CD4-positive, alpha-beta T cell (primary cell): ENCODE results near the gene TMEM151B. TPM values are rescaled to one million over a fixed set of nuclear protein-coding genes. Genes with fewer than 3 reads are reported as not detected.

Experiments used
- ATAC-seq: fragments of 200-7000 bp; cut with Tn5 transposase; one replicate; pipeline ENCODE4 v1.10.0; 2022; ENCODE audit warnings: mild to moderate bottlenecking; ENCODE audit not compliant: poor library complexity
- CTCF ChIA-PET: fragments of 350-600 bp; sonication (Branson Sonifier 250); formaldehyde crosslinking; loops from one replicate; lab custom pipeline; 2021; ENCODE audit warnings: antibody characterized with exemption, inconsistent platforms; lab: Charles Lee
- POLR2A ChIA-PET: fragments of 350-600 bp; sonication (Branson Sonifier 250); formaldehyde crosslinking; loops from one replicate; lab custom pipeline; 2021; ENCODE audit warnings: antibody characterized with exemption, inconsistent platforms; lab: Charles Lee
- DNase-seq, 14 experiments: peaks; one replicate each; pipeline ENCODE4 v3.0.0-alpha.2; 2013 to 2020; ENCODE audit warnings: mixed read lengths in 2 of 14
- H3K27ac ChIP-seq, 2 donors: one replicate each; pipeline versions ENCODE4 v1.5.1 to v1.7.0; 2013; ENCODE audit warnings: low read length in 2 of 2, low read depth in 1 of 2, mild to moderate bottlenecking in 1 of 2
- H3K27me3 ChIP-seq, 2 experiments: 1 replicate in 1 of 2; 2 replicates in 1 of 2; pipeline versions ENCODE4 v1.6.1 to v1.7.0; 2013; ENCODE audit warnings: low read length in 2 of 2, control low read depth in 1 of 2, mild to moderate bottlenecking in 1 of 2, moderate library complexity in 1 of 2; ENCODE audit not compliant: insufficient read depth in 2 of 2, control insufficient read depth in 1 of 2
- H3K36me3 ChIP-seq: one replicate; pipeline ENCODE4 v1.6.1; 2013; ENCODE audit warnings: low read length, control low read depth; ENCODE audit not compliant: insufficient read depth
- H3K4me1 ChIP-seq: one replicate; pipeline ENCODE4 v1.6.1; 2013; ENCODE audit warnings: low read length, control low read depth; ENCODE audit not compliant: insufficient read depth
- H3K4me3 ChIP-seq: one replicate; pipeline ENCODE4 v1.5.1; 2013; ENCODE audit warnings: mild to moderate bottlenecking, low read length, moderate library complexity
- H3K9me3 ChIP-seq, 2 experiments: 1 replicate in 1 of 2; 2 replicates in 1 of 2; pipeline versions ENCODE4 v1.6.1 to v1.7.0; 2013; ENCODE audit warnings: low read length in 2 of 2, mild to moderate bottlenecking in 2 of 2, control low read depth in 1 of 2, moderate library complexity in 1 of 2; ENCODE audit not compliant: control insufficient read depth in 1 of 2, insufficient read depth in 1 of 2
- H3K27ac Mint-ChIP-seq: one replicate; pipeline ENCODE4 v1.8.0; 2020; ENCODE audit warnings: mixed read lengths
- H3K27me3 Mint-ChIP-seq: one replicate; pipeline ENCODE4 v1.8.0; 2021; ENCODE audit warnings: mixed read lengths
- H3K36me3 Mint-ChIP-seq: one replicate; pipeline ENCODE4 v1.8.0; 2021; ENCODE audit warnings: low read depth, mixed read lengths
- H3K4me1 Mint-ChIP-seq: one replicate; pipeline ENCODE4 v1.8.0; 2021; ENCODE audit warnings: low read depth, mixed read lengths
- H3K4me3 Mint-ChIP-seq: one replicate; pipeline ENCODE4 v1.8.0; 2020; ENCODE audit warnings: mild to moderate bottlenecking, mixed read lengths
- H3K9me3 Mint-ChIP-seq: one replicate; pipeline ENCODE4 v1.8.0; 2020; ENCODE audit warnings: mixed read lengths
- intact Hi-C, 2 experiments: fragments of 100-400 bp; cut with DNase I in 1 of 2; cut with micrococcal nuclease in 1 of 2; formaldehyde crosslinking; loops; one replicate each; pipeline versions ENCODE4 v1.15.1 to v1.9.0; 2023 to 2025; cut with DNase I, micrococcal nuclease
- total RNA-seq, 174 experiments: library from RNA in 2 of 174; stranded (reverse) in 2 of 174; gene quantifications; one replicate each; pipeline ENCODE4 v1.2.3 and lab custom pipeline; 2021 to 2026
- TF ChIP-seq, protein P1 (sequence below): fragments of 200-600 bp; IDR thresholded peaks from one replicate; pipeline ENCODE4 v1.8.0; 2022; ENCODE audit warnings: antibody characterized with exemption, mild to moderate bottlenecking

Gene TMEM151B
- total RNA-seq, 2 experiments from 2014 or later = not detected

DNA sequence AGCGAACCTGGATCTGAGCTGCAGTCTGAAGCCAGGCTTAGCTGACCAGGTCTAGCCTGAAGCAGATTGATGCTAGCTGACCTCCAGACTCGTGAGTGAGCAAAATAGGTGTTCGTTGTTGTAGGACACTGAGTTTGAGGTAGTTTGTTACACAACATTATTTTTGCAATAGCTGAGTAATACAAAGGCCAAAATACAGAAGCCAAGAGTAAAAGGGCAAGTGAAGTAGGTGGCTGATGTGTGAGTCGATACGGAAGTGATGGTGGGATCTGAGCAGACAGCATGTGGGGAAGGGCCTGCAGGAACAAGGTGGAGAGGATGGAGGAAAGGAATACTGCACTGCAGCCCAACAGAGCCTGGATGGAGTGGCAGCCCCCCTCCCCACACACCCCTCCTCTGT lies 63.7 kb downstream of the TMEM151B start:
- Histone ChIP-seq H3K4me3 (no peak overlapping the region), H3K9me3 (no peaks in the 10 kb centered on the region), H3K36me3 (no peaks in the 10 kb centered on the region), H3K27ac (no peak overlapping the region), H3K4me1 (no peaks in the 10 kb centered on the region), H3K27me3 (peaks cover 0 to 1% of the 10 kb centered on the region in 2 experiments)
- Mint-ChIP-seq H3K9me3 (no peaks in the 10 kb centered on the region), H3K27me3 (peaks cover 29% of the 10 kb centered on the region), H3K4me1 (no peaks in the 10 kb centered on the region), H3K36me3 (no peaks in the 10 kb centered on the region), H3K4me3 (no peak overlapping the region), H3K27ac (no peak overlapping the region)
- POLR2A ChIA-PET = no interaction called here
- ATAC-seq (no peak), DNase-seq (peak in 1 of 14 experiments; percentile 21)
- TF ChIP-seq, protein P1, sequence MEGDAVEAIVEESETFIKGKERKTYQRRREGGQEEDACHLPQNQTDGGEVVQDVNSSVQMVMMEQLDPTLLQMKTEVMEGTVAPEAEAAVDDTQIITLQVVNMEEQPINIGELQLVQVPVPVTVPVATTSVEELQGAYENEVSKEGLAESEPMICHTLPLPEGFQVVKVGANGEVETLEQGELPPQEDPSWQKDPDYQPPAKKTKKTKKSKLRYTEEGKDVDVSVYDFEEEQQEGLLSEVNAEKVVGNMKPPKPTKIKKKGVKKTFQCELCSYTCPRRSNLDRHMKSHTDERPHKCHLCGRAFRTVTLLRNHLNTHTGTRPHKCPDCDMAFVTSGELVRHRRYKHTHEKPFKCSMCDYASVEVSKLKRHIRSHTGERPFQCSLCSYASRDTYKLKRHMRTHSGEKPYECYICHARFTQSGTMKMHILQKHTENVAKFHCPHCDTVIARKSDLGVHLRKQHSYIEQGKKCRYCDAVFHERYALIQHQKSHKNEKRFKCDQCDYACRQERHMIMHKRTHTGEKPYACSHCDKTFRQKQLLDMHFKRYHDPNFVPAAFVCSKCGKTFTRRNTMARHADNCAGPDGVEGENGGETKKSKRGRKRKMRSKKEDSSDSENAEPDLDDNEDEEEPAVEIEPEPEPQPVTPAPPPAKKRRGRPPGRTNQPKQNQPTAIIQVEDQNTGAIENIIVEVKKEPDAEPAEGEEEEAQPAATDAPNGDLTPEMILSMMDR = no peak
- intact Hi-C loops = no loop called here
- CTCF ChIA-PET = no interaction called here

DNA sequence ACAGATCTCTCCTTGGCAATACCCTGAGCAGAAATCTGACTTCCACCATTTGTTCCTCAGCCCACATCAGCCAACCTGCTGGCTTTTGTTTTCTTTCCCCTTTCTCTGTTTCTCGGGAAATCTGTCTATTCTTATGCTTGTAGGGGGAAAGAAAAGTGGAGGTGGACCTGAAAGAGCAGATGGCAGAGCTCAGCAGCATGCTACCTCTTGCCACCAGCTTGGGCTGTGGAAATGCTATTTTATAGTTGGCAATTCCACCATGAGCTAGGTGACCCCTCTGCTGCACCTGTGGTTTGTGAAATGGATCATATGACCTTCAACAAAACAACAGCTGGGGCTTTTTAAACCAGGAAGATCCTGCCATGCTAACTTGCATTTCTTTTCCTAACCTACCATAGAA lies 65.4 kb downstream of the TMEM151B start:
- TF ChIP-seq, protein P1 = no peak
- Mint-ChIP-seq H3K27ac (no peak overlapping the region), H3K4me1 (no peaks in the 10 kb centered on the region), H3K36me3 (no peaks in the 10 kb centered on the region), H3K4me3 (no peak overlapping the region), H3K9me3 (no peaks in the 10 kb centered on the region), H3K27me3 (peaks cover 22% of the 10 kb centered on the region)
- no peaks in the 10 kb centered on the region for H3K9me3 ChIP-seq
- ChIA-PET CTCF (no interaction called here), POLR2A (no interaction called here)
- no peak for ATAC-seq
- H3K36me3 ChIP-seq = no peaks in the 10 kb centered on the region
- no peak overlapping the region for H3K27ac ChIP-seq
- intact Hi-C loops = no loop called here
- no peak for DNase-seq
- H3K4me1 ChIP-seq = no peaks in the 10 kb centered on the region
- H3K4me3 ChIP-seq = no peak overlapping the region
- peaks cover 0 to 3% of the 10 kb centered on the region in 2 experiments for H3K27me3 ChIP-seq

DNA sequence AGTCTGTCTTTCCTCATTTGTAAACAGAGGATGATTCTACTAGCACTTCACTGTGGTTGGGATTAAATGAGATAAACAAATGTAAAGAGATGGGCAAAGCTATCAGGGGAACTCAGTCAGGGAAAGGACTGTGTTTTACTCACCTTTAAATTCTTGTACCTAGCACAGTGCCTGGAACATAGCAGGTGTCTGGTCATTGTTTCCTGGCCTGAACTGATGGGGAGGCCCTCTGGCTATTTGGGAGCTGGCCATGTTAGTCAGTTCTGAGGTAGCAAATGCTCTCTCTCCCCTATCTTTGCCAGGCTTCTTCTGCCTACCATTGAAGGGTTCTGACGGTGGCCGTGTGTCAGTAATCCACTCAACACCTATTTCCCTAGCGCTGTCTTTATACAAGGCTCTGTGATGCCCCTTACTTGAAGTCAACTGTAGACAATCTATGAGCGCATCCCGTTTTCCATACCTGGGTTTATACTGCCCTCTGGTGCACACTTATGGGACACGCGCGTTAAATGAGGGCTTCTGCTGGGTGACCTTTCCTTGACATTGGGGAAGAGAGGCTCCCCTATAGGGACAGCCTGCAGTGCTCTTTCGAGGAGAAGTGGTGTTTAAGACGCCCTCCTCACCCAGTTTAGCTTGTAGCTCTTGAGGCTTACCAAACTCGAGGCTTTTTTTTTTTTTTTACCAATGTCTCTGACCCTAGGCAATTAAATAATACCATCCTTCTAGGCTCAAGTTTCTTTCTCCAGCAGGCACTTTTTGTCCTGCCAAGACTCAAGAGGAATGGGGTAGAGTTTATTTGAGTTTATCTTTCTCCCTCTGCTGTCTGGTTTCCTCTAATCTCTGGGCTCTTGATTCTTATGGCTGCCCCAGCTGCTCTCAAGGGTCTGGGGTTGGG lies 68.2 kb downstream of the TMEM151B start:
- ATAC-seq (peak; percentile 91), DNase-seq (peak; percentile 36 to 81 (median 55))
- Mint-ChIP-seq H3K27me3 (peaks cover 33% of the 10 kb centered on the region), H3K4me3 (no peak overlapping the region), H3K27ac (no peak overlapping the region), H3K36me3 (no peaks in the 10 kb centered on the region), H3K9me3 (no peaks in the 10 kb centered on the region), H3K4me1 (no peaks in the 10 kb centered on the region)
- peaks cover 8% of the 10 kb centered on the region for H3K4me1 ChIP-seq
- H3K36me3 ChIP-seq = no peaks in the 10 kb centered on the region
- intact Hi-C loops = loop anchor here (1.0 to 2.0 kb wide), 6 partner anchors 70 to 242 kb away; no protein-coding TSS in a partner anchor
- TF ChIP-seq, protein P1 = peak; percentile 69
- H3K9me3 ChIP-seq = peaks cover 0 to 8% of the 10 kb centered on the region in 2 experiments
- H3K4me3 ChIP-seq = no peak overlapping the region
- ChIA-PET POLR2A (interaction anchor here (0.9 kb wide), 1 partner anchor 30 kb away, joined by 3 read pairs; no protein-coding TSS in a partner anchor), CTCF (interaction anchor here (0.7 to 2.5 kb wide), 4 partner anchors 49 to 165 kb away, joined by 3 to 12 read pairs (median 3); partner anchors contain the start of gene CDC5L)
- peaks cover 21 to 26% of the 10 kb centered on the region in 2 experiments for H3K27me3 ChIP-seq
- H3K27ac ChIP-seq = no peak overlapping the region
